K562 (cell line): ENCODE measurements around the gene CRAMP1. TPM values are rescaled to one million over a fixed set of nuclear protein-coding genes. Genes with fewer than 3 reads are reported as not detected.
A peak's percentile ranks its signal among the peaks of the same experiment; 100 is the strongest.

ENCODE experiments used
- ARNT ChIP-seq, 2 experiments: fragments of 450-650 bp; IDR thresholded peaks; 2 replicates each; pipeline ENCODE4 v1.6.1; 2016; ENCODE audit warnings: mild to moderate bottlenecking in 1 of 2
- BDP1 ChIP-seq: IDR thresholded peaks from 3 replicates; pipeline ENCODE4 v1.6.1; 2011; ENCODE audit not compliant: insufficient read length, insufficient read depth
- CTBP1 ChIP-seq: fragments of 450-650 bp; IDR thresholded peaks from 2 replicates; pipeline ENCODE4 v1.6.1; 2016; ENCODE audit warnings: borderline replicate concordance
- EWSR1 ChIP-seq: fragments of 450-650 bp; IDR thresholded peaks from 2 replicates; pipeline ENCODE4 v1.6.1; 2018; ENCODE audit warnings: borderline replicate concordance, mild to moderate bottlenecking, low read depth, moderate library complexity; ENCODE audit not compliant: partially characterized antibody
- FOXA1 ChIP-seq: fragments of 450-650 bp; IDR thresholded peaks from 2 replicates; pipeline ENCODE4 v1.6.1; 2016; ENCODE audit warnings: mild to moderate bottlenecking, borderline replicate concordance
- HNRNPK ChIP-seq: fragments of 200-400 bp; formaldehyde crosslinking; IDR thresholded peaks from one replicate; pipeline ENCODE4 v1.6.1; 2018; ENCODE audit warnings: mild to moderate bottlenecking, low read depth, low read length; ENCODE audit not compliant: poor library complexity, severe bottlenecking
- MAFF ChIP-seq: IDR thresholded peaks from 2 replicates; pipeline ENCODE4 v1.6.1; 2012; ENCODE audit warnings: low read length, improper control_type of control experiment
- PHF8 ChIP-seq: fragments of 200-600 bp; sonication (generic); IDR thresholded peaks from 2 replicates; pipeline ENCODE4 v1.6.1; 2012; ENCODE audit warnings: mixed run types, mild to moderate bottlenecking, inconsistent platforms, low read length, moderate library complexity, borderline replicate concordance
- POLR2G ChIP-seq: fragments of 200-400 bp; formaldehyde crosslinking; IDR thresholded peaks from 2 replicates; pipeline ENCODE4 v1.6.1; 2017; ENCODE audit warnings: low read depth, mild to moderate bottlenecking, antibody characterized with exemption, low read length, moderate library complexity
- PTBP1 ChIP-seq: fragments of 200-400 bp; formaldehyde crosslinking; IDR thresholded peaks from 2 replicates; pipeline ENCODE4 v1.6.1; 2017; ENCODE audit warnings: low read depth, low read length
- RBBP5 ChIP-seq: fragments of 200-600 bp; sonication (generic); IDR thresholded peaks from 2 replicates; pipeline ENCODE4 v1.6.1; 2012; ENCODE audit warnings: borderline replicate concordance, mild to moderate bottlenecking, low read length, control low read depth, inconsistent platforms; ENCODE audit not compliant: insufficient read depth, poor library complexity, severe bottlenecking
- TAL1 ChIP-seq: fragments of 450-650 bp; IDR thresholded peaks from 2 replicates; pipeline ENCODE4 v1.6.1; 2016; ENCODE audit warnings: mild to moderate bottlenecking
- YY1 ChIP-seq, 3 experiments: IDR thresholded peaks; 2 replicates each; pipeline ENCODE4 v1.6.1; 2011; ENCODE audit warnings: low read length in 2 of 3, mild to moderate bottlenecking in 2 of 3, moderate library complexity in 2 of 3, borderline replicate concordance in 1 of 3, control low read depth in 1 of 3, low read depth in 1 of 3; ENCODE audit not compliant: insufficient read depth in 3 of 3, insufficient replicate concordance in 2 of 3, control insufficient read depth in 1 of 3, insufficient read length in 1 of 3; ENCODE audit errors: extremely low read depth in 1 of 3
- ZNF140 ChIP-seq: fragments of 250-450 bp; sonication (Bioruptor Pico); IDR thresholded peaks from 2 replicates; pipeline ENCODE4 v1.8.0; 2021; ENCODE audit warnings: moderate library complexity, mild to moderate bottlenecking, inconsistent platforms
- ZNF197 ChIP-seq: fragments of 200-800 bp; sonication (Bioruptor generic); IDR thresholded peaks from 2 replicates; pipeline ENCODE4 v1.6.1; 2016; ENCODE audit warnings: low read depth, missing genetic modification characterization, missing compliant biosample characterization
- ZNF239 ChIP-seq: fragments of 250-450 bp; sonication (Bioruptor Pico); IDR thresholded peaks from 2 replicates; pipeline ENCODE4 v1.4.0; 2020; ENCODE audit warnings: mild to moderate bottlenecking
- ZNF3 ChIP-seq: fragments of 250-450 bp; sonication (Bioruptor Pico); IDR thresholded peaks from 2 replicates; pipeline ENCODE4 v1.5.0; 2021; ENCODE audit warnings: mild to moderate bottlenecking, moderate library complexity
- ZNF384 ChIP-seq: IDR thresholded peaks from 2 replicates; pipeline ENCODE4 v1.6.1; 2012; ENCODE audit warnings: low read depth, low read length, improper control_type of control experiment
- ZNF561 ChIP-seq: fragments of 450-650 bp; formaldehyde crosslinking; conservative IDR thresholded peaks from 2 replicates; pipeline ENCODE4 v1.4.0; 2020; ENCODE audit warnings: mild to moderate bottlenecking, moderate library complexity
- ZNF586 ChIP-seq: fragments of 450-650 bp; formaldehyde crosslinking; conservative IDR thresholded peaks from 2 replicates; pipeline ENCODE4 v1.4.0; 2020; ENCODE audit warnings: mild to moderate bottlenecking, moderate library complexity
- polyA plus RNA-seq, 8 experiments: library from polyadenylated mRNA; depleted of rRNA in 4 of 8; stranded (reverse) in 5 of 8; unstranded in 3 of 8; fragments of >200 nt; fragmentation: Nextera tagmentation in 2 of 8; fragmentation: Illumina TruSeq in 1 of 8; extraction: Ambion mirVana in 2 of 8; extraction: Trizol in 1 of 8; gene quantifications; 2 replicates each; pipeline versions ENCODE4 v1.2.1 to v1.2.3, GENCODE V29; 2011 to 2014; ENCODE audit warnings: inconsistent platforms in 1 of 8, missing spikeins in 1 of 8
- total RNA-seq, 7 experiments: library from RNA; depleted of rRNA in 6 of 7; stranded (reverse); fragments of >200 nt in 6 of 7; fragmentation: Illumina TruSeq in 2 of 7; extraction: Trizol in 2 of 7; gene quantifications; 2 replicates each; pipeline versions ENCODE4 v1.2.1 to v1.2.3, GENCODE V29; 2011 to 2021; ENCODE audit warnings: low replicate concordance in 1 of 7
- TF ChIP-seq, protein P1 (sequence below): conservative IDR thresholded peaks from 2 replicates; pipeline ENCODE4 v1.6.1; 2011; ENCODE audit warnings: low read depth, mild to moderate bottlenecking, low read length; ENCODE audit not compliant: control insufficient read depth
- TF ChIP-seq, protein P2 (sequence below): fragments of 200-800 bp; sonication (Bioruptor generic); IDR thresholded peaks from 2 replicates; pipeline ENCODE4 v1.6.1; 2017; ENCODE audit warnings: missing genetic modification characterization, missing compliant biosample characterization
- TF ChIP-seq, protein P3 (sequence below): fragments of 250-450 bp; sonication (Bioruptor Pico); IDR thresholded peaks from 2 replicates; pipeline ENCODE4 v1.8.0; 2021; ENCODE audit warnings: mild to moderate bottlenecking, moderate library complexity

The CRAMP1 gene
- total and polyA plus RNA-seq, 9 of the 15 experiments (the other 6 are each of a cell fraction or from before 2014, with no cell fraction given): 0.52 to 20.8 (median 7.5) TPM

DNA sequence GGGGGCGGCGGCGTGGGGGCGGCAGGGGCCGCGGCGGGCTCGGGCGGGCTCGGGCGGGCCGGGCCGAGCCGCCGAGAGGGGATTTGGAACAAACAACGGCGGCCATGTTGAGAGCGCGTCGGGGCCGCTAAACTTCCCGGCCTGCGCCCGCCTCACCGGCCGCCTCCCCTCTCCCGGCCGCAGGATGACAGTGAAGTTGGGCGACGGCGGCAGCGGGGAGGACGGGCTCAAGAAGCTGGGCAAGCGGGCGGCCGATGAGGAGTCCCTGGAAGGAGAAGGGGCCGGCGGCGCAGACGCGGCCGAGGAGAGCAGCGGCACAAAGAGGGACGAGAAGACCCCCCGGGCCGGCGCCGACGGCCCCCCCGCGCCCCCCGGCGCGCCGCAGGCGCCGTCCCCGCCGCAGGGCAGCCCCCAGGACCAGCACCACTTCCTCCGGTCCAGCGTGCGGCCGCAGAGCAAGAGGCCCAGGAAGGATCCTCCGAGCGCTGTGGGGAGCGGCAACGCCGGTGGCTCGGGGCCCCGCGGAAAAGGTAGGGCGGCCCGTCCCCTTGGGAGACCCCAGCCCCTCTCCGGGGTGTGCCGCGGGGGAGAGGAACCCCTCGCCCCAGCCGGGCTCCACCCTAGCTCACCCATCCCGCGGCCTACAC lies 2.4 kb downstream of the CRAMP1 start (continued):
- TF ChIP-seq PHF8 (peak; percentile 39; the same call in 1 of the 2 replicates), HNRNPK (no peak), ZNF561 (CRISPR knock-in tag) (no peak), PTBP1 (no peak), ZNF384 (no peak), ZNF197 (CRISPR knock-in tag) (no peak), YY1 (IDR thresholded peaks at IDR 0.05; ENCODE audit: borderline replicate concordance in 1 of 3, control insufficient read depth in 1 of 3, extremely low read depth in 1 of 3, insufficient read depth in 3 of 3, insufficient read length in 1 of 3, insufficient replicate concordance in 2 of 3, low read depth in 1 of 3, low read length in 2 of 3) (peak; percentile 30 to 88 (median 83)), ZNF3 (CRISPR knock-in tag) (no peak), POLR2G (0 out of 2 replicates have a peak, but pooled peaks have one; percentile 47), BDP1 (no peak), EWSR1 (no peak), ZNF586 (CRISPR knock-in tag) (no peak), ARNT (IDR thresholded peaks at IDR 0.05) (no peak), CTBP1 (no peak), MAFF (no peak), FOXA1 (no peak), ZNF239 (CRISPR knock-in tag) (no peak), RBBP5 (peak; percentile 84), ZNF140 (CRISPR knock-in tag) (no peak), TAL1 (no peak)
- TF ChIP-seq, protein P1, sequence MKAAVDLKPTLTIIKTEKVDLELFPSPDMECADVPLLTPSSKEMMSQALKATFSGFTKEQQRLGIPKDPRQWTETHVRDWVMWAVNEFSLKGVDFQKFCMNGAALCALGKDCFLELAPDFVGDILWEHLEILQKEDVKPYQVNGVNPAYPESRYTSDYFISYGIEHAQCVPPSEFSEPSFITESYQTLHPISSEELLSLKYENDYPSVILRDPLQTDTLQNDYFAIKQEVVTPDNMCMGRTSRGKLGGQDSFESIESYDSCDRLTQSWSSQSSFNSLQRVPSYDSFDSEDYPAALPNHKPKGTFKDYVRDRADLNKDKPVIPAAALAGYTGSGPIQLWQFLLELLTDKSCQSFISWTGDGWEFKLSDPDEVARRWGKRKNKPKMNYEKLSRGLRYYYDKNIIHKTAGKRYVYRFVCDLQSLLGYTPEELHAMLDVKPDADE: no peak
- TF ChIP-seq, protein P2, sequence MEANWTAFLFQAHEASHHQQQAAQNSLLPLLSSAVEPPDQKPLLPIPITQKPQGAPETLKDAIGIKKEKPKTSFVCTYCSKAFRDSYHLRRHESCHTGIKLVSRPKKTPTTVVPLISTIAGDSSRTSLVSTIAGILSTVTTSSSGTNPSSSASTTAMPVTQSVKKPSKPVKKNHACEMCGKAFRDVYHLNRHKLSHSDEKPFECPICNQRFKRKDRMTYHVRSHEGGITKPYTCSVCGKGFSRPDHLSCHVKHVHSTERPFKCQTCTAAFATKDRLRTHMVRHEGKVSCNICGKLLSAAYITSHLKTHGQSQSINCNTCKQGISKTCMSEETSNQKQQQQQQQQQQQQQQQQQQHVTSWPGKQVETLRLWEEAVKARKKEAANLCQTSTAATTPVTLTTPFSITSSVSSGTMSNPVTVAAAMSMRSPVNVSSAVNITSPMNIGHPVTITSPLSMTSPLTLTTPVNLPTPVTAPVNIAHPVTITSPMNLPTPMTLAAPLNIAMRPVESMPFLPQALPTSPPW (CRISPR knock-in tag): peak; percentile 77
- TF ChIP-seq, protein P3, sequence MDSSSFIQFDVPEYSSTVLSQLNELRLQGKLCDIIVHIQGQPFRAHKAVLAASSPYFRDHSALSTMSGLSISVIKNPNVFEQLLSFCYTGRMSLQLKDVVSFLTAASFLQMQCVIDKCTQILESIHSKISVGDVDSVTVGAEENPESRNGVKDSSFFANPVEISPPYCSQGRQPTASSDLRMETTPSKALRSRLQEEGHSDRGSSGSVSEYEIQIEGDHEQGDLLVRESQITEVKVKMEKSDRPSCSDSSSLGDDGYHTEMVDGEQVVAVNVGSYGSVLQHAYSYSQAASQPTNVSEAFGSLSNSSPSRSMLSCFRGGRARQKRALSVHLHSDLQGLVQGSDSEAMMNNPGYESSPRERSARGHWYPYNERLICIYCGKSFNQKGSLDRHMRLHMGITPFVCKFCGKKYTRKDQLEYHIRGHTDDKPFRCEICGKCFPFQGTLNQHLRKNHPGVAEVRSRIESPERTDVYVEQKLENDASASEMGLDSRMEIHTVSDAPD: no peak
